Measurements from ENCODE around the gene OCSTAMP.

Gene OCSTAMP

GRCh38 chr20:46573234-46573633 is 22.8 kb upstream of the OCSTAMP start:
- no peak for DNase-seq

GRCh38 chr20:46572790-46573189 is 22.3 kb upstream of the OCSTAMP start:
- no peak for DNase-seq

DNA sequence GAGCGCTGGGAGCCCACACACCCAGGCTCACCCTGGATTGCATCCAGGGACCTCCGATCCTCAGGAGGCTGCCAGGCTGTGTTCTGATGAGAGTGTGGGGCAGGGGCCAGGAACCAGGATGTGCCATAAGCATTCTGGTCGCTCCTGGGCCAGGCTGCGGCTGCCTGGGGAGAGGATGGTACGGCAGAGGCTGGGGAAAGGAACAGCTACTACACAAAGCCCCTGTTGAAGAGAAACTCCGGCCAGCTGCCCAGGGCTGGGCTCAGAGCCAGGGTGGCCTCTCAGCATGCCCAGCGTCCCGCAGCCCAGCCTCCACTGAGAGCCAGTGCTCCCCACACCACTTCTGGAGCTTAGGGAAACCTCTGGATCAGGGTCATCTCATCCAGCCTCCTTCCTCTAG is 21.7 kb upstream of the OCSTAMP start:
- DNase-seq = no peak

DNA sequence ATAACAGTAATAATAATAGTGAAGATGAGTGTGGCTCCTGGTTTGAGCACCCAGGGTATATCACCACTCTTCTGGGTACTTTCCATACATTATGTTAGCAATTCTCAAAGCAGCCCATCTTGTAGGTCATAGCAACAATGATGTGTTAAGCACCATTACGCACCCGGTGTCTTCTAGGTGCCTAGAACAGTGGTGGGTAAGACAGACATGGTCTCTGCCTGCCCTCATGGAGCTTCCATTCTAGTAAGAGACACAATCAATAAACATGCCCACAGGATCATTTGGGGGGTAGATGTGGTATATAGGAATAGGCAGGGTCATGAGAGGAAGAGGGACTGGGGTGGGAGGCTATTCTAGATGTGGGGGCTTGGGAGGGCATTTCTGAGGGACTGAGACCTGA is 21.0 kb upstream of the OCSTAMP start:
- no peak for DNase-seq

- no peak for DNase-seq
Measured at GRCh38 chr20:46570956-46571355, 20.5 kb upstream of the OCSTAMP start.

GRCh38 chr20:46569961-46570360 is 19.5 kb upstream of the OCSTAMP start:
- DNase-seq = no peak

GRCh38 chr20:46568570-46569129 is 18.2 kb upstream of the OCSTAMP start:
- DNase-seq = no peak

- DNase-seq = no peak
Measured at GRCh38 chr20:46566125-46566524, 15.7 kb upstream of the OCSTAMP start.

GRCh38 chr20:46564241-46564957 is 13.9 kb upstream of the OCSTAMP start:
- DNase-seq = no peak

GRCh38 chr20:46563860-46564221 is 13.4 kb upstream of the OCSTAMP start:
- DNase-seq = no peak

GRCh38 chr20:46563170-46563859 is 12.9 kb upstream of the OCSTAMP start:
- DNase-seq = no peak

GRCh38 chr20:46562373-46563169 is 12.1 kb upstream of the OCSTAMP start:
- peak; percentile 16 for DNase-seq

DNA sequence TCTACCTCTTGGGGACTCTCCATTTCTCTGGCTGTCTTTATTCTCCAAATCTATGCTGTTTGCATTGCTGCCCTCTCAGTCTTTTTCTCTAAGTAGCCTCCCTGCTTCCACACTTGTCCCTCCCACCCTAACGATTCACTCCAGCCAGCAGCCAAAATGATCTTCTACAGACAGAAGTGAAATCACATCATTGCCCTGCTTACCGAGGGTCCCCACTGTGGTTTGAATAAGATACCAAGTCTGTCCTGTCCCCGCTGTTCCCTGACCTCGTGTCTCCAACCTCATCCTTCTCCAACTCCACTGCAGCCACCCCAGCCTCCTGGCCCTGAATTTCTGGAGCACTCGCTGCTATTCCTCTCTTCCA is 11.5 kb upstream of the OCSTAMP start:
- DNase-seq = no peak

- no peak for DNase-seq
Measured at GRCh38 chr20:46559685-46560440, 9.4 kb upstream of the OCSTAMP start.

DNA sequence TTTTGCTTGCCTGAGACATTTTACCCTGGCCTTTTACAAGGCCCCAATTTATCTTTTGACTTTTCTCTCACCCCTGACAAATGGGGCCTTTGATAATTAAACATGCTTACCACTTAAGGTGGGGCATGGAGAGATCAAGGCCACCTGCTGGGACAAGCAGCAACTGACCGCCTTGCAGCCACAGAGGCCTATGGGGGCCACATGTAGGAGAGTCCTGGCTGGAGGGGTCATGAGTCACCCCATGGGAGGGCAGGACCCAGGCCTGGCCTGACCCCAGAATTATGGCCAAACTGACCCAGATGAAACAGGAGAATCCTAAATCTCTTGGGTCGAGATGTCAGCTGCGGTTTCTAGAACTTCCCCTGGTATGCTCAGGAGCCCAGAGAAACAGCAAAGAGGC is 8.5 kb upstream of the OCSTAMP start:
- no peak for DNase-seq

DNA sequence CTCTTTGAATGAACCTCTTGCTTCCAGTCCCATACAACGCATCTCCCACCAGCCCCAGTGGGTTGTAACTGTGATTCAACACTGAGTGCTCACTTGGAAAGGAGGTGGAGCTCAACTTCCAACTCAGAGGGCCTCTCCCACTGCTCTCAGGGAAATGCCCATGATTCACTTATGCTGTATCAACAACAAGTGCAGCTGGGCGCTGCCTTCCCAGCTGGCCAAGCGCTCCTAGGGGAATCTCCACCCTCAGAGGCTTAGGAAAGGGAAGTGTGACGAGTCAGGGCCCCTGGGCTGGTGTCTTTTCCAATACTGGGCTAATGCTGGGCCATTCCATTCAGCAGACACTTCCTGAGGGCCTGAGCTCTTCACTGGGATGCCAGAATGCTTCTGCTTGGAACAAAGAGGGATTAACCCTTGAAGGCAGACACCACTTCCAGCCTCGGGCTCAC is 8.1 kb upstream of the OCSTAMP start:
- peak; percentile 78 for DNase-seq

DNA sequence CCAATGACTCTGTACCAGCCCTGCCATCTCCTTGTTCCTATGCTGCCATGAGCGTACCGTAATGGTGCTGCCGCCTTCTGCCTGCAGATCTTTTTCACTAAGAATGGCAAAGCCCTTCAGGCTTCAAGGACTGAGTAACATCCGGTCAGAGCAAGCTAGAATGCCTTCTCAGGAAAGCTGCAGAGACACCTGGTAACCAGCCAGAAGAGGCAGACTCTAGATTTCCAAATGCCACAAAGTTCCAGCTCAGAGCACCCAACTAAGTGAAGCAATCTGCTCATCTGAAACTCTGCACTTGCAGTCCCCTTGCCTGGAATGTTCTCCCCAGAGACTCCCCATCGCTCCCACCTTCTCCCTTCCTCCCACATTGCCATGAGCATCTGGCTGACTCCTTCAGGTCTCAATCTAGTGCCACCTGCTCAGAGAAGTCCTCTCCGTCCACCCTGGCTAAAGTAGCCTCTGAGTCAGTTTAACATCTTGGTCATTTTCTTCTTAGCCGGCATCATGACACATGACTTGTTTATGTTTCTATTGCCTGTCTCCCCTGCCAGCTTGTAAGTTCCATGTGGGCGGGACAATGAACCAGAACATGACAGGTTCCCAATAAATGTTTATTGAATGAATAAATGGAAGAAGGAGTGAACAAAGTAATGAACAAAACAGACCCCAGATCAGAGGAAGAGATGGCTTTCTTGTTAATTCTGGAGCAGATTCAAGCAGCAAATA is 6.9 kb upstream of the OCSTAMP start:
- DNase-seq = peak; percentile 29

DNA sequence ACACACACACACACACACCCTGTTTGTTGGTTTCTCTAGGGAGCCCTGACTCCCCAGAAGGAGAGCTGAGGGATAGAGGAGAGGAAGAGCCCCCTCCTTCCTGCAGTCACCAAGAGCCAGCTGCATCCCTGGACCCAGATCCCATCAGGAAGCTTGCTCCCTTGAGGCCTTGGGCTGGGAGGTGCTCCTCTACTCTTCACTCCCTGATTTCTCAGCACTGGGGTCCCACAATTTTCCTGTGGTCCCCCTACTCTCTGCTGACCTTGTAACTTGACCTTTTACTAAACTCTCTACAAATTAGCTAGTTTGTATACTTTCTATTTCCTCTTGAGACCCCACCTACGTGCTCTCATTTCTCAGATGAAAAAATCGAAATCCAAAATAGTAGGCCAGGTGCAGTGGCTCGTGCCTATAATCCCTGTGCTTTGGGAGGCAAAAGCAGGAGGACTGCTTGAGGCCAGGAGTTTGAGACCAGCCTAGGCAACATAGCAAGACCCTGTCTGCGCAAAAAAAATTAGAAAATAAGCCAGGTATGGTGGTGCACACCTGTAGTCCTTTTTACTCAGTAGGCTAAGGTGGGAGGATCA is 5.0 kb upstream of the OCSTAMP start:
- no peak for DNase-seq

DNA sequence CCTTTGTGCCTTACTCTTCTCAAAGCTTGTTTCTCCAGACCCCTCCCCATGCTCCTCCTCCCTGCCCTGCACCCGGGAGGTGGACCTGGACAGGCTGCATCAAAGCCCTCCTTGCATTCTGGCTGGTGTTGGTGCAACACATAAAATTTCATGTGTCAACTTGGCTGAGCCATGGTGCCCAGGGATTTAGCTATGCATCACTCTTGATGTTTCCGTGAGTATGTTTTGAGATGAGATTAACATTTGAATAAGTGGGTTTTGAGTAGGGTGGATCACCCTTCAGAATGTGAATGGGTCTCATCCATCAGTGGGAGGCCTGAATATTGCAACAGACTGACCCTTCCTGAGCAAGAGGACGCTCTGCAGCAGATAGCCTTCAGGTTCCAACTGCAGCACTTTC is 4.4 kb upstream of the OCSTAMP start:
- no peak for DNase-seq

DNA sequence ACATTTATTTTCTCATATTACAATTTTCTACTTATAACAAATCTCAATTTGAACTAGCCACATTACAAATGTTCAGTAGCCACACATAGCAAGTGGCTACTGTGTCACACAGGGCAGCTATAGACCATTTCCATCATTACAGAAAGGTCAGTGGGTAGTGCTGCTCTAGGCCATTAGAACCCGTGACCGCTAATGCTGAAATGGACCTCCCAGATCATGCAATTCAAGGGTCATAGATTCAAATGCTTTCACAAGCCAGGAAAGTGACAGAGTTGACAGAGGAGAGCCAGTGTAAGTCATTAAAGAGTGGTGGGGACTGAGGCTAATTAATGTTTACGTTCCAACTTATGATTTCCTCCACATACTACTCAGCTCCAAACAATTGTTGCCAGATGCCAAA is 3.5 kb upstream of the OCSTAMP start:
- no peak for DNase-seq

Data from NCI-H226 (cell line).